NCI-H187 treated with DMSO at 0.1 percent for 48 hours (cell line): ENCODE measurements around the gene KRTAP5-11.
"Not testable (repeated sequence)": the region's sequence is repeated elsewhere in the genome, so short reads cannot be mapped to it uniquely, and the experiment has no call there.

Experiments used
- DNase-seq: peaks from one replicate; lab custom pipeline; 2025; lab: John Stamatoyannopoulos, UW

KRTAP5-11 gene, protein sequence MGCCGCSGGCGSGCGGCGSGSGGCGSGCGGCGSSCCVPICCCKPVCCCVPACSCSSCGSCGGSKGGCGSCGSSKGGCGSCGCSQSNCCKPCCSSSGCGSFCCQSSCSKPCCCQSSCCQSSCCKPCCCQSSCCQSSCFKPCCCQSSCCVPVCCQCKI

DNA sequence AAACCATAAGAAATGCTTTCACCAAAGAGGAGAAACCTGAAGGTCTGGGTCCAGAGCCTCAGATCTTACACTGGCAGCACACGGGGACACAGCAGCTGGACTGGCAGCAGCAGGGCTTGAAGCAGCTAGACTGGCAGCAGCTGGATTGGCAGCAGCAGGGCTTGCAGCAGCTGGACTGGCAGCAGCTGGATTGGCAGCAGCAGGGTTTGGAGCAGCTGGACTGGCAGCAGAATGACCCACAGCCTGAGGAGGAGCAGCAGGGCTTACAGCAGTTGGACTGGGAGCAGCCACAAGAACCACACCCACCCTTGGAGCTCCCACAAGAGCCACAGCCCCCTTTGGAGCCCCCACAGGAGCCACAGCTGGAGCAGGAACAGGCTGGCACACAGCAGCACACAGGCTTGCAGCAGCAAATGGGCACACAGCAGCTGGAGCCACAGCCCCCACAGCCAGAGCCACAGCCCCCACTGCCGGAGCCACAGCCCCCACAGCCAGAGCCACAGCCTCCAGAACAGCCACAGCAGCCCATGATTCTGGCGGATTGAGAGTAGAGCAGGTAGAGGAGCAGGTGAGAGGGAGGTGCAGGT is at the start of gene KRTAP5-11:
KRTAP5-11 (minus strand) TSS at position 567 of the 587 bp plus-strand sequence; CDS start at position 529, 38 bp downstream.
- DNase-seq = no peak

DNA sequence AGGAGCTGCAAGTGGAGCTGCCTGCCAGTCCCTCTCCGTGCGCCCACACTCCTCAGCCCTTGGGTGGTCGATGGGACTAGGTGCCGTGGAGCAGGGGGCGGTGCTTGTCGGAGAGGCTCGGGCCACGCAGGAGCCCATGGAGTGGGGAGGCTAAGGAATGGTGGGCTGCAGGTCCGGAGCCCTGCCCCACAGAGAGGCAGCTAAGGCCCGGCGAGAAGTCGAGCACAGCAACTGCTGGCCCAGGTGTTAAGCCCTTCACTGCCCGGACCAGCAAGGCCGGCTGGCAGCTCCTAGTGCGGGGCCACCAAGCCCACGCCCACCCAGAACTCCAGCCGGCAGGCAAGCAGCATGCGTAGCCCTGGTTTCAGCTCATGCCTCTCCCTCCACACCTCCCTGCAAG is 48.9 kb upstream of the KRTAP5-11 start:
- not testable (repeated sequence) for DNase-seq

- not testable (repeated sequence) for DNase-seq
Observed at GRCh38 chr11:71630071-71630470, 47.4 kb upstream of the KRTAP5-11 start.

GRCh38 chr11:71628943-71629342 is 46.3 kb upstream of the KRTAP5-11 start:
- DNase-seq = not testable (repeated sequence)

GRCh38 chr11:71623226-71623625 is 40.6 kb upstream of the KRTAP5-11 start:
- not testable (repeated sequence) for DNase-seq

- DNase-seq = not testable (repeated sequence)
Observed at GRCh38 chr11:71622561-71622960, 39.9 kb upstream of the KRTAP5-11 start.

DNA sequence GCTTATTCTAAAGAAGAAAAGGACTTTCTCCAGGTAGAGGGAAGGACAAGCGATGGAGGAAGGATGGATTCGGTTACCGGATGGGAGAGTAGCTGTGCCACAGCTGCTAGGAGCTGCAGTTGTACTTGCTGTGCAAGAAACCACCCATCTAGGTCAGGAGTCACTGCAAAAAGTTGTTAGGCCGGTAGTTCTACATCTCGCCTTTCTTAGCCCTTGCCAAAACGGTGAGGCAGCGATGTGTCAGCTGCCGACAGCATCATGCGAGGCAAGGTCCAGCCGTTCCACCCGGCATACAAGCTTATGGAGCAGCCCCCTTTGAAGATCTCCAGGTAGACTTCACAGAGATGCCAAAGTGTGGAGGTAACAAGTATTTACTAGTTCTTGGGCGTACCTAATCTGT is 32.3 kb upstream of the KRTAP5-11 start:
- DNase-seq = not testable (repeated sequence)

DNA sequence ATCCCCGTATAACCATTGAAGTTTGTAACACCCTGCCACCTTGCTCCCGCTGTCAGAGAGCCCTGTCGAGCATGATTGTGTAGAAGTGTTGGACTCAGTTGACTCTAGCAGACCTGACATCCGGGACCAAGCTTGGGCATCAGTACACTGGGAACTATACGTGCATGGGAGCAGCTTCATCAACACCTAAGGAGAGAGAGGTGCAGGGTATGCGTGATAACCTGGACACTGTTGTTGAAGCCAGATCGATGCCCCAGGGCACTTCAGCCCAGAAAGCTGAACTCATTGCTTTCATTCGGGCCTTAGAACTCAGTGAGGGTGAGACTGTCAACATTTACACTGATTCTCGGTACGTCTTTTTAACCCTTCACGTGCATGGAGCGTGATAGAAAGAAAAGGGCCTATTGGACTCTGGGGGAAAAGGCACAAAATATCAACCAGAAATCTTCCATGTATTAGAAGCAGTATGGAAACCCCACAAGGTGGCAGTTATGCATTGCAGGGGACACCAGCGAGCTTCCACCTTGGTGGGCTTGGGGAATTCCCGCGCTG is 31.8 kb upstream of the KRTAP5-11 start:
- not testable (repeated sequence) for DNase-seq

DNA sequence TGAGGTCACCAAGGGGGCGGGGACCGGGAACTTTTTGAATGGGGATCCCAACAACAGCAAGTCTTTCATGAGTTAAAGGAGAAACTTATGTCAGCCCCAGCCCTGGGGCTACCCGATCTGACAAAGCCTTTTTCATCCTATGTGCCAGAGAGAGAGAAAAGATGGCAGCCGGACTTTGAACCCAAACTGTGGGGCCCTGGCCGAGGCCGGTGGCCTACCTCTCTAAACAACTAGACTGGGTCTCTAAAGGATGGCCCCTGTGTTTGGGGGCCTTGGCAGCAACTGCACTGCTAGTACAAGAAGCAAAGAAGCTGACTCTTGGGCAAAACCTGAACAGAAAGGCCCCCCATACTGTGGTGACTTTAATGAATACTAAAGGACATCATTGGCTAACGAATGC is 31.3 kb upstream of the KRTAP5-11 start:
- DNase-seq = not testable (repeated sequence)

DNA sequence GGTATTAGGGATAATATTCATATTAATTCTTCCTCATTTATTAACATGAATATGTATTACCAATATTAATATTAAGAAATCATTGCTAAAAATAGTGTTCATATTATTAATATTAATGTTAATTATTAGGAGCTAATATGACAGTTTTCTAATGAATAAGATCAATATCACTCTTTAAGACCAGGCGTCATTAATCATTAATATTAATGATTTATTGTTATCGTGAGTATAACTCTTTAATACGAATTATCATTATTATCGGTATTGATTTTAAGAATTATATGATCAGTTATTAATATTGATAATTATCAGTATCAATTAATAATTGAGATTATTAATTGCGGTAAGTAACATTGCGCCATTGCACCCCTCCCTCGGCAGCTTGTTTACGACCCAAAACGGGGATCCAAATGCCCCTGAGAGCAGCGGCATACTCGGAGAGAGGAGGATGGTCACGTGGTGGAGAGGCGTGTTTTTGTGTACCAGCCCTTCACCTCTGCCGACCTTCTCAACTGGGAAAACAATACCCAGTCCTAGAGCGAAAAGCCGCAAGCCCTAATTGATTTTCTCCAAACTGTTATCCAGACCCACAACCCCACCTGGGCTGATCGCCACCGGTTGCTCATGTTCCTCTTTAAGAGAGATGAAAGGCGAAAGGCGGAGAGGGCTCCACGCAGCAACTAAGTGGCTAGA is 28.7 kb upstream of the KRTAP5-11 start:
- DNase-seq = not testable (repeated sequence)

GRCh38 chr11:71608272-71608671 is 25.6 kb upstream of the KRTAP5-11 start:
- DNase-seq = not testable (repeated sequence)

- not testable (repeated sequence) for DNase-seq
Observed at GRCh38 chr11:71607520-71608216, 25.0 kb upstream of the KRTAP5-11 start.

DNA sequence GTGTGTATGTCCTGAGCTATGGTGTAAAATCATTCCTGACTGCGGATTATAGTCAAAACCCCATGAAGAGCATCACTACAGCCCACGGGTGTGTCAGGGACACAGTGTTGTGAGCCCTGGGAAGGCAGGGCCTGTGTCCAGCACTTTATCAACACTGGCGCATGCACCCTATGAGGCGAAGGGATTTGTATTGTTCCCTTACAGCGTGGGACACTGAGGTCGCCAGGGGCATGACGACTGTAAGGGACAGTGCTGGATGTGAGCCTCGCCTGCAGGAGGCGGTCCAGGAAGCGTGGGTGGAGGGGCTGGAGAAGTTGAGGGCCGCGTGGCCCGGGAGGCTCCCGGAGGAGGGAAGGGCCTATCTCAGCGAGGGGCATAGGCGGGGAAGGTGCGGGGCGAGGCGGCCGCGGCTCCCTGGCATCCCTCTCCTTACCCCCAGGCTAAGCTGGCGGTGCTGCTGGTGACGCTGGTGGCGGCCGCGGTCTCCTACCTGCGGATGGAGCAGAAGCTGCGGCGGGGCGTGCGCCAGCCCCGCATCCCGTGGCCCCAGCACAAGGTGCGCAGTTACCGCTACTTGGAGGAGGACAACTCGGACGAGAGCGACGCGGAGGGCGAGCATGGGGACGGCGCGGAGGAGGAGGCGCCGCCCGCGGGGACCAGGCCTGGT is 24.3 kb upstream of the KRTAP5-11 start:
- not testable (repeated sequence) for DNase-seq

- not testable (repeated sequence) for DNase-seq
Observed at GRCh38 chr11:71604798-71605488, 22.3 kb upstream of the KRTAP5-11 start.

DNA sequence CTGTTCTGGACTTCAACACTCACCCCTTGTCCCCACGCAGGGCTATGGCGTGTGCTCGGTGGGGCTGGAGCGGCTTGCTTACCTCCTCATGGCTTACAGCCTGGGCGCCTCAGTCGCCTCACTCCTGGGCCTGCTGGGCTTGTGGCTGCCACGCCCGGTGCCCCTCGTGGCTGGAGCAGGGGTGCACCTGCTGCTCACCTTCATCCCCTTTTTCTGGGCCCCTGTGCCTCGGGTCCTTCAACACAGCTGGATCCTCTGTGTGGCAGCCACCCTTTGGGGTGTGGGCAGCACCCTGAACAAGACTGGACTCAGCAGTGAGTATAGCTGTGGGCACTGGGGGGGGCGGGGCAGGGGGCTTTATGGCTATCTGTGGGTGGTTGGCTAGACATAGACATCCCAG is 20.5 kb upstream of the KRTAP5-11 start:
- DNase-seq = not testable (repeated sequence)

DNA sequence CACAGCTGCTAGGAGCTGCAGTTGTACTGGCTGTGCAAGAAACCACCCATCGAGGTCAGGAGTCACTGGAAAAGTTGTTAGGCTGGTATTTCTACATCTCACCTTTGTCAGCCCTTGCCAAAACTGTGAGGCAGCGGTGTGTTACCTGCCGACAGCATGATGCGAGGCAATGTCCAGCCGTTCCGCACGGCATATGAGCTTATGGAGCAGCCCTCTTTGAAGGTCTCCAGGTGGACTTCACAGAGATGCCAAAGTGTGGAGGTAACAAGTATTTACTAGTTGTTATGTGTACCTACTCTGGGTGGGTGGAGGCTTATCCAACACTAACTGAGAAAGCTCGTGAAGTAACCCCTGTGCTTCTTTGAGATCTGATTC is 6.9 kb upstream of the KRTAP5-11 start:
- not testable (repeated sequence) for DNase-seq

GRCh38 chr11:71588822-71589545 is 6.3 kb upstream of the KRTAP5-11 start:
- DNase-seq = not testable (repeated sequence)

DNA sequence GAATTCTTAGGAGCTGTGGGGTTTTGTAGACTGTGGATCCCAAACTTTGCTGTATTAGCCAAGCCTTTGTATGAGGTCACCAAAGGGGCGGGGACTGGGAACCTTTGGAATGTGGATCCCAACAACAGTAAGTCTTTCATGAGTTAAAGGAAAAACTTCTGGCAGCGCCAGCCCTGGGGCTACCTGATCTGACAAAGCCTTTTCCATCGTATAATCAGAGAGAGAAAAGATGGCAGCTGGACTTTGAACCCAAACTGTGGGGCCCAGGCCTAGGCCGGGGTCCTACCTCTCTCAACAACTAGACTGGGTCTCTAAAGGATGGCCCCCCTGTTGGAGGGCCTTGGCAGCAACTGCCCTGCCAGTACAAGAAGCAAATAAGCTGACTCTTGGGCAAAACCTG is 5.6 kb upstream of the KRTAP5-11 start:
- DNase-seq = not testable (repeated sequence)

- DNase-seq = not testable (repeated sequence)
Observed at GRCh38 chr11:71585673-71586072, 3.0 kb upstream of the KRTAP5-11 start.

- DNase-seq = not testable (repeated sequence)
Observed at GRCh38 chr11:71582969-71583368, 294 bp upstream of the KRTAP5-11 start.
